Endothelial cell (in vitro differentiated cells): ENCODE results near the gene BANP. TPM values are rescaled to one million over a fixed set of nuclear protein-coding genes. Genes with fewer than 3 reads are reported as not detected.

Experiments
- DNase-seq: peaks from one replicate; pipeline ENCODE4 v3.0.0; 2021; ENCODE audit warnings: low spot score
- H3K27ac Mint-ChIP-seq: one replicate; pipeline ENCODE4 v1.8.0; 2021; ENCODE audit warnings: mixed read lengths, inconsistent platforms; ENCODE audit not compliant: unreplicated experiment
- H3K27me3 Mint-ChIP-seq: one replicate; pipeline ENCODE4 v1.8.0; 2021; ENCODE audit warnings: mild to moderate bottlenecking, moderate library complexity, mixed read lengths, inconsistent platforms; ENCODE audit not compliant: unreplicated experiment
- H3K36me3 Mint-ChIP-seq: one replicate; pipeline ENCODE4 v1.8.0; 2021; ENCODE audit warnings: mild to moderate bottlenecking, low read depth, mixed read lengths, inconsistent platforms; ENCODE audit not compliant: unreplicated experiment
- H3K4me1 Mint-ChIP-seq: one replicate; pipeline ENCODE4 v1.8.0; 2021; ENCODE audit warnings: mild to moderate bottlenecking, mixed read lengths, inconsistent platforms; ENCODE audit not compliant: unreplicated experiment
- H3K4me3 Mint-ChIP-seq: one replicate; pipeline ENCODE4 v1.8.0; 2021; ENCODE audit warnings: mild to moderate bottlenecking, mixed read lengths, inconsistent platforms; ENCODE audit not compliant: unreplicated experiment
- H3K9me3 Mint-ChIP-seq: one replicate; pipeline ENCODE4 v1.8.0; 2021; ENCODE audit warnings: mixed read lengths, inconsistent platforms; ENCODE audit not compliant: unreplicated experiment
- CTCF ChIP-seq: fragments of 200-600 bp; sonication (generic); IDR thresholded peaks from one replicate; pipeline ENCODE4 v1.5.0; 2021; ENCODE audit warnings: antibody characterized with exemption; ENCODE audit not compliant: unreplicated experiment
- total RNA-seq: library from RNA; stranded (reverse); fragmentation: NEBNext Ultra II Directional; extraction: Animal tissue kit (Norgen Biotek cat#: 25700); gene quantifications from one replicate; pipeline ENCODE4 v1.2.1, GENCODE V29; 2021; ENCODE audit not compliant: unreplicated experiment

The BANP gene
- total RNA-seq, 1 donor from 2014 or later: 33.3 TPM

DNA sequence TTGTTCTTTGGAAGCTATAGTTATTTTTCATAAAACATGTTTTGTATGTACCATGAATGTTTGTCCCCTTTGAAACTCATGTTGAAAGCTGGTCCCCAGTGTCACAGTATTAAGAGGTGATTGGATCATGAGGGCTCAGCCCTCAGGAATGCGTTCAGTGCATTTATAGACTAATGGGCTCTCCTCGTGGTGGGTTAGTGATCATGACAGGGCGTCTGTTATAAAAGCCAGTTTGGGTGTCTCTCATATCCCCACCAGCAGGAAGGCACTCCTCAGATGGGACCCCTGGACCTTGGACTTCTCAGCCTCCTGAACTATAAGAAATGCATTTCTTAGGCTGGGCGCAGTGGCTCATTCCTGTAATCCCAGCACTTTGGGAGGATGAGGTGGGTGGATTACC lies 10.4 kb downstream of the BANP start:
- Mint-ChIP-seq H3K4me3 (no peak overlapping the region), H3K4me1 (peaks cover 52% of the 10 kb centered on the region), H3K36me3 (peaks cover 25% of the 10 kb centered on the region), H3K27me3 (peaks cover 7% of the 10 kb centered on the region), H3K9me3 (no peaks in the 10 kb centered on the region), H3K27ac (no peak overlapping the region)
- no peak for TF ChIP-seq CTCF
- DNase-seq: no peak

DNA sequence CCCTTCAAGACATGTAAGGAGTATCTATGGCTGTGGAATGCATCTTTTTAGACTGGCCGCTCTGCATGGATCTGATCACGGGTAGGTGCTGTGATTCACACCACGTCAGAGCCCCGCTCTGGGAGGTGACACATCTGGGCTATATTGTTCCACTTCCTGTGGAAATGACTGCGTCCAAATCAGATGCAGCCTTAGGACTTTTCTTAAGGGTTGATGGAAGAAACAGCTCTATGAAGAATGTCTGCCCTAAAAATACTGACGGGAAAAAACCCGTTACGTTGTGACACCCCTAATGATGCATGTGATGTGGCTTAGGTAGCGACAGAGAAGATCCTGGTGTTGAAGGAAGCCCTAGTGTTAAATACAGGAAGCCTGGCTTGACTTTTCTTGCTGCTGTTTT lies 12.2 kb downstream of the BANP start:
- H3K36me3 Mint-ChIP-seq: peaks cover 11% of the 10 kb centered on the region
- H3K27me3 Mint-ChIP-seq: peaks cover 7% of the 10 kb centered on the region
- no peaks in the 10 kb centered on the region for H3K9me3 Mint-ChIP-seq
- H3K4me1 Mint-ChIP-seq: peaks cover 41% of the 10 kb centered on the region
- H3K27ac Mint-ChIP-seq: peak overlapping the region; percentile 81
- H3K4me3 Mint-ChIP-seq: peak overlapping the region; percentile 9
- no peak for TF ChIP-seq CTCF
- no peak for DNase-seq

DNA sequence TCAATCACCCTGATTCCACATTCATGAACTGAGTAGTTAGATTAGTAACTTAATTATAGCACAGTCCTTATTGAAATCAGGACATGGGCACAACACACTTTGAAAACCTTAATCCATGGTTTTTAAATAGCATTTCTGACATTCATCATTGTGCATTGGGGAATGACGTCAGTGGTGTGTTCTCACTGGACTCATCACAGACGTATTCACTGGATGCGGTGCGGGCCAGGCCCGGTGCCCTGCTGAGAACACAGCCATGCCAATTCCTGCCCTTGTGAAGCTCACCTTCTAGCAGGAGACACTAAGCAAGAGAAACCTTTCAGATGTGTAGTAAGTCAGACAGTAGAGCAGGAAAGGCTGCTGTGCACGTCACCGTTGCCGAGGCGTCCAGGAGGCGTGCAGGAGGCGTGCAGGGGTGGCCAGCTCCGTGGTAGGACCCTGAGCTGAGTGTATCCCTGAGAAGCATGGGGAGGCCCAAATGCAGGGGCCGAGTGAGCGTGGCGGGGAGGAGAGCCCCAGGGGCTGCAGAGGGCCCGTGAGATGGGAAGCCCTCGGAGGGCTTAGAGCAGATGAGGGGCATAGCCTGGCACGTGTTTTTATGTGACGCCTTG lies 12.9 kb downstream of the BANP start:
- no peak for DNase-seq
- Mint-ChIP-seq H3K4me1 (peaks cover 41% of the 10 kb centered on the region), H3K27ac (peak overlapping the region; percentile 81), H3K4me3 (no peak overlapping the region), H3K36me3 (peaks cover 11% of the 10 kb centered on the region), H3K27me3 (peaks cover 7% of the 10 kb centered on the region), H3K9me3 (no peaks in the 10 kb centered on the region)
- no peak for TF ChIP-seq CTCF

DNA sequence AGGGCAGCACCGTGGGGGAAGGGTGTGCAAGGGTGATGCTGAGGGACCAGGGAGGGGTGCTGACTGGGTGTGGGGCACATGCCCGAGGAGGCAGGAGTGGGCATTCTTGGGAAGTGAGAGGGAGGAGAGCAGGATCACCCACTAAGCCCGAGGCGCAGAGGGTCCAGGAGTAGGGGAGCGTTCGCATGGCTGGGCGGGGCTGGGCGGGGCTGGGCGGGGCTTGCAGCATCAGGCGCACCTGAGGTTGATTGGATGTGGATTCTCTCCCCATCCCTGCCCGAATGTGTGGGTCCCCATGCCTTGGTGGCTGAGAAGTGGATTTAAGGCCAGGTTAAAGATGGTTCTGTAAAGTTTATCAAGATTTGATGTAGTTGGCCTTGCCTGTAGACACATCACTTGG lies 14.2 kb downstream of the BANP start:
- no peak for DNase-seq
- peaks cover 11% of the 10 kb centered on the region for H3K36me3 Mint-ChIP-seq
- H3K27me3 Mint-ChIP-seq: peaks cover 5% of the 10 kb centered on the region
- H3K27ac Mint-ChIP-seq: no peak overlapping the region
- TF ChIP-seq CTCF: no peak
- no peak overlapping the region for H3K4me3 Mint-ChIP-seq
- H3K4me1 Mint-ChIP-seq: peaks cover 38% of the 10 kb centered on the region
- H3K9me3 Mint-ChIP-seq: no peaks in the 10 kb centered on the region

GRCh38 chr16:87966064-87966645 lies 14.9 kb downstream of the BANP start:
- H3K4me3 Mint-ChIP-seq: no peak overlapping the region
- peaks cover 37% of the 10 kb centered on the region for H3K4me1 Mint-ChIP-seq
- no peak for DNase-seq
- H3K27ac Mint-ChIP-seq: peak overlapping the region; percentile 13
- peaks cover 4% of the 10 kb centered on the region for H3K27me3 Mint-ChIP-seq
- peaks cover 14% of the 10 kb centered on the region for H3K36me3 Mint-ChIP-seq
- TF ChIP-seq CTCF: no peak
- no peaks in the 10 kb centered on the region for H3K9me3 Mint-ChIP-seq
